Stimulated activated CD8-positive, alpha-beta memory T cell treated with anti-CD3 and anti-CD28 coated beads, Interleukin-12 subunit alpha, Interleukin-12 subunit beta, amount 100 ng/mL, for 4 hours (primary cell): ENCODE measurements around the gene INO80E.
"Not testable (repeated sequence)": the region's sequence is repeated elsewhere in the genome, so short reads cannot be mapped to it uniquely, and the experiment has no call there.

ENCODE experiments used
- DNase-seq: peaks from one replicate; pipeline ENCODE4 v3.0.0-alpha.2; 2020; ENCODE audit warnings: low read depth

Gene INO80E

DNA sequence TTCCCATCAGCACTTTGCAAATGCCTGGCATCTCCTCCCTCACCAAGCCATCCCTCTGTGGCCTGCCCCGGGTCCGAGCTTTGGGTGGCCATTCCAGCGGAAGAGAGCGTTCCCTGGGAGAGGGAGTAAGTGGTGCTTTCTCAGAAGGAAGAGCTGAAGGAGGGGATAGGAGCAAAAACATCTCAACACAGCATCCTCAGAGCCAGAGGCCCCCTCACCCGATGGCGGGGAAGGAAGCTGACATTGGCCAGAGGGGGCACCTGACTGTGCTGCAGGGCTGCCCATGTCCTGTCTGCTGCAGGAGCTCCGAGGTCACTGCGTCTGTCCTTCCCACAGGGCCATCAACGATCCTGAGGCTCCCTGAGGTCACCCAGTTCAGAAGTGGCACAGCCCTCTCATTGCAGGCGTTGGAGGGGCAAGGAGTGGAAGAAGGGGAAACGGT lies 35.5 kb downstream of the INO80E start:
- DNase-seq, result no peak

DNA sequence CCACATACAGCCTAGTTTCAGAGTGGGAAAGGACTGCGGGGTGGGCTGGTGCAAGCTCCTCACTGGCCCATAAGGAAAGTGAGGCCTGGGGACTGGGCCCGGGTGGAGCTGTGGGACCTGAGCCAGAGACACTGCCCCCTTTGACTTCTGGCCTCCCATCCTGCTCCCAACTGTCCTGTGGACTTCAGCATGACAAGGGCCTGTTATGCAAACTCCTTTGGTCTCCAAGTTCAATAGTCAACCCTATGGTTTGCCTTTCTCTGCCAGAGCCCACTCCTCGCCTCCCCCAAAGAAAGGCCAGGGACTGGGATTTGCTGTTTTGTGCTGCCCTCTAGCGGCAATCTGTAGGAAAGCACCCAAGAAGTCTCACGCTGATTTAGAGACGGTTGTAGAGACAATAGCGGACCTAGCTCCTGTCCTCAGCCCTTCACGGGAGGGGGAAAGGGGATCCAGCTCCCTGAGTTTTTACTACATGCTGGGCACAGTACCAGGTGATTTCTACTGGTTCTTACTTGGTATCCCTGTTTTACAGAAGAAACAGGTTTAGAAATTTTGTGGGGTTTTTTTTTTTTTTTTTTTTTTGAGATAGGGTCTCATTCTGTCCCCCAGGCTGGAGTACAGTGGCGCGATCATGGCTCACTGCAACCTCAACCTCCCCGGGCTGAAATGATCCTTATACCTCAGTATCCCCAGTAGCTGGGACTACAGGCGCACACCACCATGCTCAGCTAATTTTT lies 36.2 kb downstream of the INO80E start:
- peak; percentile 18 for DNase-seq

DNA sequence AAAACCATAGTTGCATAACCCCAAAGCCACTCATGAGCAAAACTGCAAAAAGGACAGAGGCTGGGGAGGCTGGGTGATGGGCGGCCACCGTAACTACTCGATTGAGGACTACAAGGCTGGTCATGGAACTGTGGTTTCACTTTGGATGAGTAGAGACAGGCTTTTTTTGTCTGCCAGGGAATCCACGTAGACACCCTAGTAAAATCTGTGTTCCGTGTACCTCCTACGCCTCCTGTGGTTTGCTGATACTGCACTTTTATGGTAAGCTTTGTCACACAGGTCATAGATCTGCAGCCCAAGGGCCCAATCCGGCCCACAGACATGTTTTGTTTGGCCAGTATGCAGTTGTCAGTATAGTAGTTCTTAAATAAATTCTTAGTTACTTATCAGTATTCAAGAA lies 37.2 kb downstream of the INO80E start:
- no peak for DNase-seq

DNA sequence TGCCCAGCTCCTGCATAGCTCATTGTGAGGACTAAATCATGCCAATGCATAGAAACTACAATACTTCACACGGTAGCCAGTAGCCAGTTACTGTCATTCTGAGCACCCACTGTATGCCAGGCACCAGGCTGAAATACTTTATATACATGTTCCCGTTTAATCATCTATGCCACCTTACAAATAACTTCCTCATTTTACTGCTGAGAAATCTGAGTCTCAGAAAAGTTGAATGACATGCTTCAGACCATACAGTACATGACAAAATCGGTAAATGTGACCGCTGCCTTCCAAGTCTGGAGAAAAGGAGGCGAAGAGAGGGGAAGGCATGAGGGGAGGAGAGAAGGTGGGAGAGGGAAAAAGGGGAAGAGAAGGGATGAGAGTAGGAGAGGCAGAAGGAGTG lies 44.2 kb downstream of the INO80E start:
- DNase-seq, result no peak

DNA sequence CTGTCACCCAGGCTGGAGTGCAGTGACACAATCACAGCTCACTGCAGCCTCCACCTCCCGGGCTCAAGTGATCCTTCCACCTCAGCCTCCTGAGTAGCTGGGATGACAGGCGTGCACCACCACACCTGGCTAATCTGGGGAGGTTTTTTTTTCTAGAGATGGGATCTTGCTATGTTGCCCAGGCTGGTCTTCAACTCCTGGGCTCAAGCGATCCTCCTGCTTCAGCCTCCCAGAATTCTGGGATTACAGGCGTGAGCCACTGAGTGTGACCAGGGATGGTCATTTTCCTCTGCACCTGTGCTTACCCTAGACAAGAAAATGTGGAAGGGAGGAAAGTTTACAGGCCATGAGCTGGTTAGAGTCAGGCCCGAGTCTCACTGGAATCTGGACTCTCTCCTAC lies 44.6 kb downstream of the INO80E start:
- DNase-seq, result not testable (repeated sequence)

DNA sequence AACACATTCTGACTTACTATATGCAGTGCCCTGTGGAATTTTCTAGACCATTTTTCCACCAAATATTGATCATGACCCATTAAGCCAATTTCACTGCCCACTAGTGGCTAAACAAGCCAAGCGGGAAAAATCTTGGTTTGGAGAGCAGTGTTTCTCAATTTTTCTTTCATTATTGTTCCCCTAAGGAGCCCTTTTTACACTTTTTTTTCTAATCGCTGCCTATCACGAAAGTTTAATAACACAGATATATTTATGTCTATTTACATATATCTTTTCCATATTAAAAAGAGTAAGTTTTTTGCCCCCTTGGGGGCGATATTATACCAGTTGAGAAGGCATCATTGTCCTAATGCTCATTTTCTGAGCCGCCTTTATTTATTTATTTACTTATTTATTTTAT lies 45.8 kb downstream of the INO80E start:
- DNase-seq, result no peak

DNA sequence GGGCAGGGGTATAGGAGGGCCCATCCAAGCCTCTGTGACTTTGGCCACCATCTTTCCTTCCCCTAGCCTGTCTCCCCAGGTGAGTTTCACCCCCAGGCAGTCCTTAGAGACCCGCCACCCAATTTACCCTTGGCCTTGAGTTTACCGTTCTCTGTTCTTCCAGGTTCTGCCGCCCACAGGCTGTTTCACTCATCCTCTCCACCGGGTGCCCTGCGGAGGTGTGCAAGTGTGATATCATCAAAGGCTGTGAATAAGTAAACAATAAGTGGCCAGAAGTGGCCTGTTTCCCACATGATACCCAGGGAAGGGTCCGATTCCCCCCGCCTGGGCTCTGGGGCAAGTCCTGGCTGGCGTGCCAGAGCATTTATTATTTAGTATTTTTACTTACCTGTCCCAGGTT lies 50.1 kb downstream of the INO80E start:
- no peak for DNase-seq

DNA sequence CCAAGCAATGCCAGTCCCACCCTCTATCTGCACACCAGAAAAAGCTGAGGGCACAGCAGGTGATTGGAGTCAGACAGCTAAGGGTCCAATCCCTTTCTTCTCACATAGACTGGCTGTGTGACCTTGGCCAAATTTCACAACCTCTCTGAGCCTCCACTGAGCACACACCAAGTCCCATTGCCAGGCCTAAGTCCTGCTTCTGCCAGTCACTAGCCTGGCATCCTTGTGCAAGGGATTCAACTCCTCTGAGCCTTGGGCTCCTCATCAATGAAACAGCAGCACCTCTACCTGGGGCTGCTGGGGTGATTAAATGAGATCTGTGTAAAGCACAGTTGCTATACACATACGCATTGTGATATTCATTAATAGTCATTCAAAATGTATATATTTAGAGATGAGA lies 50.5 kb downstream of the INO80E start:
- DNase-seq, result no peak

DNA sequence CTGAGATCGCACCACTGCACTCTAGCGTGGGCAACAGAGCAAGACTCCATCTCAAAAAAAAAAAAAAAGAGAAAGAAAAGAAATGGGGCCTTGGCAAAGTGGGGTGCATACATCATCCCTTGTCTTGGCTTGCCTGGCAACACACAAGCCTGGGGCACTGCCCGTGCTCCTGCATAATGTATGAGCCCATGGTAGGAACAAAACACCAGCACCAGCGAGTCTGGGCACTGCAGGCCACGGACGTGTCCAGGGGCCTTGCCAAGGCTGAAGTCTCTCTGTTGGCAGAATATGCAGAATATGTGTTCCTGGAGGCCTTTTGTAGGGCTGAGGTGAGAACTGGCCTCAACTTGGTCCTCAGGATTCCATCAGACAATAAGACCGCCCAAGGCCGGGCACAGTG lies 53.8 kb downstream of the INO80E start:
- DNase-seq, result no peak

DNA sequence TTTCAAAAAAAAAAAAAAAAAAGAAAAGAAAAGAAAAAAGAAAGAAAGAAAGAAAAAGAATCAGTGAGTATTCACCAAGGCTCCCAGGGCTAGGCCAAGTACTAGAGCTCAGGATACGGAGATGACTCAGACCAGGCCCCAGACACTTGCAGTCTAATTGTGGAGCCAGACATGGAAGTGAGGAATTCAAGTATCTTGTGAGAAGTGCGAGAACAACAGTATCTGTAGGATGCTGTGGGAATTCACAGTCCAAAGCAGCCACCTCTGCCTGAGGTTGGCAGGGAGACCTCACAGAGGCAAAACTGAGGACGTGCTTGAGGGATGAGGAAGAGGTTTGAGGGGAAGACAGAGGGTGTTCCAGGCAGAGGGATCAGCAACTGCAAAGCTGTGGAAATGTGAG lies 55.5 kb downstream of the INO80E start:
- no peak for DNase-seq

DNA sequence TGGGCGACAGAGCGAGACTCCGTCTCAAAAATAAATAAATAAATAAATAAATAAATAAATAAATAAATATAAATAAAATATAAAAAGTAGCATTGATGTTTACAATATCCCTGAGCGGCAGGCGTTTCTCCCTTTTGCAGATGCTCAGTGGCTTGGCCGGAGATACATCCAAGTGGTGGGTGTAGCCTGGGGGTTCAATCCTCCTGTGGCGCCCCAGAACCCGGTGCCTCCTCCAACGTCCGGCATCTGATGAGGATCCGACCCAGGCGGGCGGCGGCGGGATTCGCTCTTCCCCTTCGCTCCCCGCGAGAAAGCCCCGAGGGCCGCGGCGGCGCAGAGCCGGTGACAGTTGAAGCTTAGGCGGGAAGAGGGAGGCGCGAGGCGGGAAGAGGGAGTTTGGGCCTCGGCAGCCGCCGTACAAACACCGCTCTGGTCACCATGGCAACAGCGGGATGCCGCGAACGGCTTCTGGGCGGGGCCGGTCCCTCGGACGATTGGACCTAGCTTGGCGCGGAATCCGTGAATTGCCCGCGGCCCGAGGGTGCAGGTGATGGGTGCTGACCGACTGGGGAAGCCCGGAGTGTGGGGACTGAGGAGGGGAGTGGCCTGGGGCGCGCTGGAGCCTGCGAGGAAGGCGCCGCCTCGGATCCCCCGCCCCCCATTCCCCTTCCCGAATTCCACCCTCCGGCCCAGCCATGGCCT lies 56.8 kb downstream of the INO80E start:
- DNase-seq, result peak; percentile 79

DNA sequence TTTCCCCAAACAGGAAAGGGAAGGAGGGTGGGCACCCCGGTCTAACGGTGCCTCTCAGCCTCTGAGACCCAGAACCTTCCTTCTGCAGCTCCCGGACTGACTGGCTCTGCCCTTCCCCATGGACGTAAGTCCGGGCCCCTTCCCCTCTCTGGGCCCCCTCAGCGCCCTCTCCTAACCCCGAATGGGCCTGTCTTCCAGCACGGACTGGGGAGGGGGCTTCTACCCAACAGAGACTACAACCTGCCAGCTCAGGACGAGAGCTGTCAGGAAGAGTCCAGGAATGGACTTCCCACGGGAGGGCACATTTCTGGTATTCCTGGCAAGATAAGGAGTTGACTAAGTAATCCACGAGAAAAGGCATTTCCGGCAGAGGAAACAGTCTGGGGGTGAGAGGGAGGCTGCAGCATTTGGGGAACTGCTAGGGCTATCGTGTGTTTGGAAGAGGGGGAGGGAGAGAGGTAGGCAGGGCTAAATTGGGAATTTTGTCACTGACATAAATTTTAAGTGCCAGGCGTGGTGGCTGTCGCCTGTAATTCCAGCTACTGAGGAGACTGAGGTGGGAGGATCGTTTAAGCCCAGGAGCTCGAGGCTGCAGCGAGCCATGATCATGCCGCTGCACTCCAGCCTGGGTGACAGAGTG lies 57.5 kb downstream of the INO80E start:
- no peak for DNase-seq

DNA sequence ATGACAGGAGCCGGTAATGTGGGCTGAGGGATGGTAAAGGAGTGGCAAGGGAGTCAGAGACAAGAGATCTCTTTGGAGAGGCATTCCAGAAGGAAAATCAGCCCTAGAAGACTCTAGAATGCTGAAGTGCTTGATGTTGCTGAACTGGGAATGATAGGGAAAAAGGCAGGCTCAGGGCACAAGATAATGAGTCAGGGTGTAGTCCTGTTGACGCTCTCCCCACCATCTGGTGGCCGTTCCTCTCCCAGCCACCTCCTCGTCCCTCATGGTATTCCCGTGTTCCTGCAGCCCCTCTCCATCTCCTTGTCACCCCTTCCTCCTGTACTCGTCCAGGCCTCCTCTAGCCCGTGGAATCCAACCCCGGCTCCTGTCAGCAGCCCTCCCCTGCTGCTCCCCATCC lies 58.4 kb downstream of the INO80E start:
- no peak for DNase-seq

DNA sequence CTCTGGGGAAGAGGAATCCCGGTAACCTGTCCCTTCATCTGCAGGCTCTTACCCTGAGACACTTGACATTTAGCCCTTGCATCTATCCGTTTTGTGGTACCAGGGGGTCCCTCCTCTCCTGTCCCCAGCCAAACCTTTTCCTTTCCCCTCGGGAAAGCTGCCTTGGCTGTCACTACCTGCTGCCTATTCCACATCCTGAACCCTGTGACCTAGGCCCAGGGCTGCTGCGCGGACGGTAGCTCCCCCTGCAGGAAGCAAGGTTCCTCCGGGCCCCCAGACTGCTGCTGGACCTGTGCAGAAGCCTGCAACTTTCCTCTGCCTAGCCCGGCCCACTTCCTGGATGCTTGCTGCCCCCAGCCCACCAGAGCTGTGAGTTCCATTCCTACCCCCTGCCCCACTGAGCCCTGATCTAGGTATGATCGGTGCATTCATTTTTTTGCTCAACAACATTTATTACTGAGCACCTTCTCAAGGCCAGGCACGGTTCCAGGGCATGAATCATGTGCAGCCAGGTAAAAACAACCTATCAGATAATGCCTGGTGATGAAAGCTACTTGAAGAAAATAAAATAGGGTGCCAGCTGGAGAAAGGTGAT lies 59.0 kb downstream of the INO80E start:
- no peak for DNase-seq
